ENCODE measurements around the gene GPBP1L1.
"Not testable (repeated sequence)": the region's sequence is repeated elsewhere in the genome, so short reads cannot be mapped to it uniquely, and the experiment has no call there.

Gene GPBP1L1

GRCh38 chr1:45686288-45687013 is at the start of gene GPBP1L1:
GPBP1L1 (minus strand) TSS chr1:45686533; CDS start chr1:45659087, 27,446 bp downstream.
- peak; percentile 96 to 98 for DNase-seq

- DNase-seq = no peak
These were observed 44.5 kb upstream of the GPBP1L1 start for GRCh38 chr1:45730780-45731319.

DNA sequence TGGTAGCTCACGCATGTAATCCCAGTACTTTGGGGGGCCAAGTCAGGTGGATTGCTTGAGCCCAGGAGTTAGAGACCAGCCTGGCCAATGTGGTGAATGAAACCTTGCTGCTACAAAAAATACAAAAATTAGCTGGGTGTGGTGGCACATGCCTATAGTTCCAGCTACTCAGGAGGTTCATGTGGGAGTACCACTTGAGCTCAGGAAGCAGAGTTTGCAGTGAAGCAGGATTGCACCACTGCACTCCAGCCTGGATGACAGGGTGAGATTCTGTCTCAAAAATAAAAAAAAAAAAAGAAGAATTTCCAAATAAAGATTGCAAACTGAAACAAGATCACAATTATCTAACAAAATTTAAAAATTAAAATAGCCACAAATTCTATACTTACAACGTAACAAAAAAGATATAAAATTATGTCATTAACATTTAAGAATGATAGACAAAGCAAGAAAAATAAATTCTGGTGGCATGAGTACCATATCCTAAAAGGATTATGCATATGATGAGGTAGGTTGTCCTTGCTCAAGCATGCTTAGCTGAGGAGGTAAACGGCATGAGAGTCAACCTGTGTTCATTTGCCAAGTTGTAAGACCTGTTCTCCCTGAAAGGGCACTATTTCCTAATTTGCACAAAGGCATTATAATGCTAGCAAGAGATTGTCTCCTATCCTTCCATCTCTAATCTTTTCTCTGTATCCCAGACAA is 43.9 kb upstream of the GPBP1L1 start:
- DNase-seq = no peak

GRCh38 chr1:45726007-45726406 is 39.7 kb upstream of the GPBP1L1 start:
- DNase-seq = not testable (repeated sequence)

DNA sequence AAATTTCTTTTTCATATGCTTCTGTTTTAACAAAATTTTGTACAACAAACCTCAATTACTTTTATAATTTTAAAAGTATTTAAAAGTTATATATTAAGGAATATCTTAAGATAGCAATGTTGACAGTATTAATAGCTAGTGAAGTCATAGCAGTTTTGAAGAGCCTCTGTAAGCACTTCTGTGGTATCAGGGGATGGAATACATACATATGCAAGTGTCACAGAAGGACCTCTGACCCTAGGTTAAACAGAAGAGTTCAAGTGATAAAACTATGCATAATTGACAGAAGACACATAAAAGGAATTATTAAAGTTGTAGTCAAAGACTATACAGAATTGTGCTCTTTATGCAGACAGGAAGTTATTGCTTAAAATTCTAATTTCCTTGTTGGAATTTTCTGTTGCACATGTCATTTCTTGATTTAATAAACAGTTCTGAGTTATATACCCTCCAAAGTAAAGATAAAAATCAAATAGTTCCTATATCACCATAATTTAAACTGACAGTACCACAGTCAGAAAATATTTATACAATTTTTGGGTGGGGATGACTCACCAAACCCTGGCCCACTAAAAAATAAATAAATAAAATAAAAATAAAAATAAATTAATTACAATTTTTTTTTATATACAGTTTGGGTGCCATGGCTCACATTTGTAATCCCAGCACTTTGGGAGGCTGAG is 37.1 kb upstream of the GPBP1L1 start:
- no peak for DNase-seq

DNA sequence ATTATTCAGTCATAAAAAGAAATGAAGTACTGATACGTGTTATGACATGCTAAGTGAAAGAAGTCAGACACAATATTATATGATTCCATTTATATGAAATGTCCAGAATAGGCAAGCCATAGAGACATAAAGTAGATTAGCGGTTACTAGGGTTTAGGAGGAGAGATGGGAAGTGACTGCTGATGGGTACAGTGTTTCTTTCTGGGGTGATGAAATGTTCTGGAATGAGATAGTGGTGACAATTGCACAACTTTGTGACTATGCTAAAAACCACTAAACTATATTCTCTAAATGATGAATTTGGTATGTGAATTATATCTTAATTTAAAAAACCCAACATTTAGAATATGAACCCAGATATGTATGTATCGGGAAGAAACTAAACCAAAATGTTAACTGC is 36.5 kb upstream of the GPBP1L1 start:
- no peak for DNase-seq

DNA sequence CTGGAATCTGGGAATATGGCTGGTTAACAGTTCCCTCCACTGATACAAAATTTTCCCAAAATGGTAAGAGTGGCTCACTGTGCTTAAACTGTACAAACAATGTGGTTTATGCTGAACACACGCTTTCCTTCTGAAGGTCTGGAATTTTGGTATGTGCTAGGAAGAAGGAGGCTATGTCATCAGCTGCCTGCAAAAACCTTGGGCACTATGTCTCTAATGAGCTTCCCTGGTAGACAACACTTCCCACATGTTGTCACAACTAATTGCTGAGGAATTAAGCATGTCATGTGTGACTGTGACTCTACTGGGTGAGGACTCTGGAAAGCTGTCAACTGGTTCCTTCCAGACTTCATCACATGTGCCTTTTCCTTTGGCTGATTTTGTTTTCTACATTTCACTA is 34.9 kb upstream of the GPBP1L1 start:
- DNase-seq = no peak

GRCh38 chr1:45718289-45718688 is 32.0 kb upstream of the GPBP1L1 start:
- DNase-seq = no peak

GRCh38 chr1:45717386-45717785 is 31.1 kb upstream of the GPBP1L1 start:
- not testable (repeated sequence) for DNase-seq

- DNase-seq = no peak
These were observed 30.4 kb upstream of the GPBP1L1 start for GRCh38 chr1:45716700-45717099.

DNA sequence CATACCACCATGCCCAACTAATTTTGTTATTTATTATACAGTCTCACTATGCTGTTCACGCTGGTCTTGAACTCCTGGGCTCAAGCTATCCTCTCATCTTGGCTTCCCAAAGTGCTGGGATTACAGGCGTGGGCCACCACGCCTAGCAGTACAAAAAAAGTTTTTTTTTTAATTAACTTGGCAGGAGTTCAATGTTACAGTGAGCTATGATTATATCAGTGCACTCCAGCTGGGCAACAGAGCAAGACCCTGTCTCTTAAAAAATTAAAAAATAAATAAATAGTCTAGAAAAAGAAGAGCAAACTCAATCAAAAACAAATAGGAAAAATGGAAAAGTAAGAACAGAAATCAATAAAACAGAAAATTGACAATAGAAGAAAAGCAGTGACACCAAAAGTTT is 27.4 kb upstream of the GPBP1L1 start:
- DNase-seq = no peak

DNA sequence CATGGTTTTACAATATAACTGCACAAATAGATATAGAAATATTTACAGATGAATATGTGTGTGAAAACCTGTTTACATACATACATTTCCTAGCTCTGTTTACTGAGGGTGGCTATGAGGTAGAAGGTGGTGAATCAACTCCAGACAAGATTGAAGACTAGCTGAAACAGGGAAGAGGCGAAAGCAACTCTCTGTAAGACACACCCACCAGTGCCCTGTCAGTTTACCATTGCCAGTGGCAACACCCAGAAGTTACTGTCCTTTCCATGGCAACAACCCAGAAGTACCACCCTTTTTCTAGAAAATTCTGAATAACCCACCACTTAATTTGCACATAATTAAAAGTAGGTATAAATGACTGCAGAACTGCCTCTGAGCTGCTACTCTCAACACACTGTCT is 18.3 kb upstream of the GPBP1L1 start:
- DNase-seq = no peak

GRCh38 chr1:45694823-45695222 is 8.5 kb upstream of the GPBP1L1 start:
- no peak for DNase-seq

- DNase-seq = not testable (repeated sequence)
These were observed 7.5 kb upstream of the GPBP1L1 start for GRCh38 chr1:45693811-45694210.

DNA sequence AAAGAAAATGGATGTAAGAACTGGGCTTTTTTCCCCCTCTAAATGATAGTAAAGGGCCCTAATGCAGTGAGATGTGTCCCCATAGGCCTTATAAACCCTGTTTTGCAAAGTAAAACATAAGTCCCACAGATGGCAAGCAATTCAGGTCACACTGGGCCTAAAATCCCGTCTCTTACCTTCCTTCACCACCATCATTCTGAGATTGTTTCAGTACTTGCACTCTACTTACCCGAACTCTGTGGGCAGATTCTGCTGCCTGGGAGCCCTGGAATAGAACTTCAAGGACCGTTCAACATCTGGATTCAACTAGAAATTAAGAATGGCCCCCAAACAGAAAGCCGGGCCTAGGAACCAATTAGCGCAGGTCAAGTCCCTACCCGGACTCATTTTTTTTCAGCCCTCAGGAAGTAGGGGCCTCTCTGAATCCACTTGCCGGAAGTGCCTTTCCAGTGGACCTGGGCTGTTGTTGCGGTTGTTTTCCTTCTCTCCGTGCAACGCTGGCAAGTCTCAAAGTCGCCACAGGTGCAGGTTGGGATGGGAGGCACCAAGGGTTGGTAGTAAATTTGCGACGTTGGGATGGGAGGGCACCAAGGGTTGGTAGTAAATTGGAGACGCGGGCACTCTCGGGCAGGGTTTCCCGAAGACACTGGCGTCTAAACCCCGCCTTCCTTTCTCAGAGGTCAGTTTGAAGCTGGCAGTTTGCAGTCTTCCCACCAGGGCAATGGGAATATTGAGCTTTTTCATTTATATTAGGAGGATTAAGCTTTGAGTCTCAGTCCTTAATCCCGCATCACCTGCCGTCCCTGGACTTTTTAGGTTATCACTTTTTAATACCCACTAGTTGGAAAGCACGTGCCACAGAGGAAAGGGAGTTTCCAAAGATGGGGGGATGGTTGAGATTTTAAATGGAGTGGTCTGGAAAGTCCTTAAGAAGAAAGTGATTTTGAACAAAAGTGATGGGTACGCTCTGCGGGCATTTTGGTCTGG is 1.7 kb upstream of the GPBP1L1 start, which contains the start of gene TMEM69:
TSS of gene TMEM69 (plus strand) at position 428 of the 987 bp plus-strand sequence. CDS start 2,888 bp downstream, outside the sequence.
- DNase-seq = peak; percentile 73 to 75

- peak; percentile 92 for DNase-seq
These were observed 851 bp upstream of the GPBP1L1 start for GRCh38 chr1:45687014-45687753.

DNA sequence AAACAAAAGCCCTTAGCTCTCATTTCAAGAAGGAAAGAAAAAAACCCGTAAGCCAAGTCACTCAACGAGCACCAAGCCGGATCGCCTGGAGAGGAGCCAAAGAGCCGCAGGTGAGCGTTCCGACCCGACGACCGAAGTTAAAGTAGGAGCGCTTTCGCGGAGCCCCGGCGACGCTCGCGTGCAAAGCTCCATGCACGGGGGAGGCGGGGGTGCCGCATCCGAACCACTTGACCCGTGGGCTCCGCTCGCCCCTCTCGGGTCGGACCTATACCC is 382 bp downstream of the GPBP1L1 start:
- DNase-seq = peak; percentile 37 to 56

DNA sequence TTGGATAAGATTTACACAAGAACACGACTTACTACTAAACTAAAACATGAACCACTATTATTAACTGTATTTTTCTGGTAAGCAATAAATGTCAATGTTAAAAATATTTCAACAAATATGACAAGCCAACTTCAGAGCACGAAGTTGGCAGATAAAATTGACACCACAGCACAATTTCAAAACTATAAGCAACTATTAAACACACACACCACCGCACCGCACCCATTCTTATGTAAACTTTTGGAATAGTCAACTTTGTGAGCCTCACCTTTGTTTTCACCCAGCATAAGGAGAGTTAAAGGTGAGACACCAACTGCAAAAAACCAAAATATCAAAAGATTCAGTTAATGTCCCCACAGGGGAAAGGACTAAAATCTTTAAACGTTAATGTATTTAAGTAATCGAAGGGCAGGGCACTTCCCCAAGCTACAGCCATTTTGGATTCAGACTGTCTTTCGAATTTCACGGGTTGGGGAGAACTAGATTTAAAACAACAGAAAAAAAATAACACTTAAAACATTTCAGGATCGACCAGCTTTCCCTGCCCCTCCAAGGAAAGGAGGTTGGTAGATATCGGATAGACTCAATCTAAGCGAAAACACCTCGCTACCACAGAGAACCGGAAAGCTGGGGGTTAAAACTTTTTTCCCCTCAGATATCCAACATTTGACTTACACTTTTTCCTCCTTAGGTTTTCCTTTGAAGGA is 872 bp downstream of the GPBP1L1 start:
- DNase-seq = no peak

GRCh38 chr1:45684402-45684801 is 1.9 kb downstream of the GPBP1L1 start:
- DNase-seq = no peak

DNA sequence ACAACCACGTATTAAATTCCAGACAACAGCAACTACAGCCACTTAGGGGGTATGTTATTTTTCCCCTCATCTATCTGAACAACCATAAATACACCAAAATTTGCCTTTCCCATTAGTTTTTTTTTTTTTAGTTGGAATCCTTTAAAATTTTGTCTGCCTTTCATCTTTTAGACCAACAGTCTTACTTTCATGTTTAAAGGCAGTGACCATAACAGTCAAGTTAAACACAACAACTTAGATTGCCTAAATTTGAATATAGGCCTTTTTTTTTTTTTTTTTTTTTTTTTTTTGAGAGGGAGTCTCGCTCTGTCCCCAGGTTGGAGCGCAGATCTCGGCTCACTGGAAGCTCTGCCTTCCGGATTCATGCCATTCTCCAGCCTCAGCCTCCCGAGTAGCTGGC is 3.4 kb downstream of the GPBP1L1 start:
- DNase-seq = no peak

- no peak for DNase-seq
These were observed 7.2 kb downstream of the GPBP1L1 start for GRCh38 chr1:45679123-45679522.
